GM21737 (cell line): ENCODE results near the gene MYCBPAP.

ENCODE experiments used
- ATAC-seq: cut with Tn5 transposase; IDR thresholded peaks from one replicate; pipeline ENCODE4 v1.9.1; 2021; ENCODE audit warnings: mild to moderate bottlenecking, moderate library complexity; ENCODE audit not compliant: unreplicated experiment

MYCBPAP gene

GRCh38 chr17:50487213-50488096, 20.8 kb upstream of the MYCBPAP start:
- ATAC-seq: no peak

DNA sequence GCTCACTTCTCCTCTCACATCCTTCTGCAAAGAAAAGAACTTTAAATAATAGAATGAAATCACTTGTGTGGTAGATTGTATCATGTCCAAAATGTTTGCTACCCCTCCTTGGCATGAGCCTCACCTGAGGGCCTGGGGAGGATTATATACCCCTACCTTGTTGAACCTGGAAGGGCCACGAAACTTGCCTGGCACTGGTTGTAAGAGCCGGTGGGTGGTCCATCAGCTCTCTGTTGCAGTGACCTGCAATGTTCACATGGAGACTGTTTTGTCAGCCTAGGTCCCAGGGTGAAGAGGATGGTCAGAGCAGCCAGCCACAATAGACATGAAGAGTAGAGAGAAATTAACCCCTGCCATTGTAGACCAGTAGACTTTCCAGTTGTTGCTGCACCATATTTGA, 19.4 kb upstream of the MYCBPAP start:
- ATAC-seq: no peak

DNA sequence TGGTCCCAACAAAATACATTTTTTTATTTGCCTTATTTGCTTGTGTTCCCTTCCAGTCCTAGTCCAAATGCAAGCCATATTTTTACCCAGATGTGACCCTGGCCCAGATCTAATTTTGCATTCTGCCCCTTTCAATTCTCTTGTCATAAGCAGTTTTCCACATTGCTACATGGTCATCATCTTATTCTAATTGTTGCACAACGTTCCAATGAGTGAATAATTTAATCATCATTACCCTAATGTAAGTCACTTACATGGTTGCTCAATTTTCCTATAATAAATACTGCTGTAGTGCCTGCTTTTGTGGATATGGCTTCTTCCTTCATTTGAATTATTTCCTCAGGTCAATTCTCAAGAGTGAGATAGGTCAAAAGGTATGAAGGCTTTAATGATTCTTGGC, 16.7 kb upstream of the MYCBPAP start:
- ATAC-seq: no peak

DNA sequence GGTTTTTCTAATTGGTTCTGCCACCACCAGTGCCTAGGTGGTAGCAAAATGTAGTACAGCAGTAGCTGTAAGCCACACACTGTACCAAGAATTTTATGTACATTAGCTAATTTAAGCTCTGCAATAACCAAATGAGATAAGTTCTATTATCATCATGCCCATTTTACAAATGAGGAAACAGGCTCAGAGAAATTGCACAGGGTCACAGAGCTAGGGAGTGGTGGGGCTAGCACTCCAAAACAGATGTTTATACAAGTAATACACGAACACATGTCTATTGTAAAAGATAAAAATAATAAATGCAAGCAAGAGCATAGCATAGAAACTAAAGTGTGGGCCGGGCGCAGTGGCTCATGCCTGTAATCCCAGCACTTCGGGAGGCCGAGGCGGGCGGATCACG, 16.0 kb upstream of the MYCBPAP start:
- ATAC-seq: no peak

GRCh38 chr17:50493744-50494143, 14.5 kb upstream of the MYCBPAP start:
- no peak for ATAC-seq

DNA sequence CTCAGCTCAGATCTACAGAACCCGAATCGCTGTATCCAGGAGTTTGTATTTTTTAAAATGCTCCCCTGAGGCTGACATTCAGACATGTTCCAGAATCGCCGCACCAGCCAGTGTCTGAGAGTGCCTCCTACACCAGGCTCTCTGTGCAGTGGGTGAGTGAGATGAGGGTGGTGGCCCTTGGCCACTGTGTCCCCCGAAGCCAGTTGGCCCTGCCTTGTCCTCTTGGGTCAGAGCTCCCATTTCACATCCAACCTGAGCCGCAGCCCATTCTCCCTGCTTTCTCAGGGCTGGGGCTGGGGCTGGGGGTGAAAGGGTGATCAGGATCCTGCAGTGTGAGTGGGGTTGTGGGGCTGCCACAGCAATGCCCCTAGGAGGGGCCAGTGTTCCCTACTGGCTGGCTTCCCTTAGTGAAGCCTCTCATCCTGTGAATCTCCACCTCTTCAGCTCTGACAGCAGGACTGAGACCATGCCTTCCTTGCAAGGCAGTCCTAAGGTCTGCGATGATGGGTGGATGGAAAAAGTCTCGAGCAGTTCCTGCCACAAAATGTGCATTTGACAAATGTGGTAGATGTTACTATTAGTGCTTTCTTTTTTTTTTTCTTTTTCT, 12.9 kb upstream of the MYCBPAP start:
- ATAC-seq: no peak

DNA sequence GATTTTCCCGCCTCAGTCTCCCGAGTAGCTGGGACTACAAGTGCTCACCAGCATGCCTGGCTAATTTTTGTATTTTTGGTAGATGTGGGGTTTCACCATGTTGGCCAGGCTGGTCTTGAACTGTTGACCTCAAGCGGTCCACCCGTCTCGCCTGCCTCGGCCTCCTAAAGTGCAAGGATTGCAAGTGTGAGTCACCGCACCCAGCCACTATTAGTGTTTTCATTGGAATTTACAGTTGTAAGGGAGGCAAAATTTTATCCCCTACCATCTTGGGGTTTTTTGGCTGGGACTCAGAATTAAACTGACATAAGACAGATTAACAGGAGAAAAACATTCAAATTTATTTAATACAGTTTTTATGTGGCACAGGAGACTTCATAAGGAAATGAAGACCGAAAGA, 12.3 kb upstream of the MYCBPAP start:
- ATAC-seq: no peak

DNA sequence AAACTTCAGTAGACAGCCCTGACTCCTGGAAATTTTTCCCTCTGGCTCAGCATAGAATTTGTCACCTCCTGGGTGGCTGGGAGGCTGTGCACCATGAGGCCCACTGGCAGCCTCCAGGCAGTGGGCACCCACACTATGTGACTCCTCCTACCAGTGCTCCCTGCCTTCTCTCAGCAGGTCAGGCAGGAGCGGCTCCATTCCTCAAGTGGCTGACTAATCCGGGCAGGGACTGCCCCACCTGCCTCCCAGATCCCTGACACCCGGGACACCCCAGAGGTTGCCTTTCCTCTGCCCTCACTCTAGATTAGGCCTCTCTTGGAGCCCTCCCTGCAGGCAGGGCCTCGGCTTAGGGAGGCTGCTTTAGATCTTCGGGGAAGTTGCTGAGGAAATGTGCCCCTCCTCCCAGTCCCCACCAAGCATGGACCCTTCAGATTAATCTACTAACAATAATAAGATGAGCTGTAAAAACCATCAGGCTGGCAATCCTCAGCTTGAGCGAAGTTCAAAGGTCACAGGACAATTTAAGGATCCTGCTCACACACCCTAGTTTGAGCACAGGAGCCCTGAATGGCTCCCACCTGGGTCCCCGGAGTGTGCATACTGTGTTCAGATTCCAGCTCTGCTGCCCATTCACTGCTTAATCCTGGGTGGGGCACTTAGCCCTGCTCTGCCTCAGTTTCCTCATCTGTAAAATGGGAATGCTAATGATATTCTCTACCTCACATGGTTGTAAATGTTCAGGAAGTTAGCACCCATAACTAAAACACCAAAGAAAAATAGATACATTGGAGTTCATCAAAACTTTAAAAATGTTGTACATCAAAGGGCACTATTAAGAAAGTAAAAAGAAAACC, 10.0 kb upstream of the MYCBPAP start:
- no peak for ATAC-seq

GRCh38 chr17:50499270-50499669, 9.0 kb upstream of the MYCBPAP start:
- ATAC-seq: no peak

- ATAC-seq: no peak
These were observed 8.5 kb upstream of the MYCBPAP start for GRCh38 chr17:50499721-50500120.

- ATAC-seq: no peak
These were observed 7.2 kb upstream of the MYCBPAP start for GRCh38 chr17:50501054-50501453.

GRCh38 chr17:50502301-50502990, 5.8 kb upstream of the MYCBPAP start:
- ATAC-seq: no peak

- ATAC-seq: no peak
These were observed 2.6 kb upstream of the MYCBPAP start for GRCh38 chr17:50505591-50506130.

- no peak for ATAC-seq
These were observed 1.9 kb upstream of the MYCBPAP start for GRCh38 chr17:50506298-50506697.

GRCh38 chr17:50508573-50509460, 578 bp downstream of the MYCBPAP start:
- no peak for ATAC-seq

GRCh38 chr17:50511058-50511457, 2.8 kb downstream of the MYCBPAP start:
- ATAC-seq: peak; percentile 90

GRCh38 chr17:50513495-50513894, 5.3 kb downstream of the MYCBPAP start:
- ATAC-seq: no peak

GRCh38 chr17:50514388-50514787, 6.1 kb downstream of the MYCBPAP start:
- ATAC-seq: no peak

DNA sequence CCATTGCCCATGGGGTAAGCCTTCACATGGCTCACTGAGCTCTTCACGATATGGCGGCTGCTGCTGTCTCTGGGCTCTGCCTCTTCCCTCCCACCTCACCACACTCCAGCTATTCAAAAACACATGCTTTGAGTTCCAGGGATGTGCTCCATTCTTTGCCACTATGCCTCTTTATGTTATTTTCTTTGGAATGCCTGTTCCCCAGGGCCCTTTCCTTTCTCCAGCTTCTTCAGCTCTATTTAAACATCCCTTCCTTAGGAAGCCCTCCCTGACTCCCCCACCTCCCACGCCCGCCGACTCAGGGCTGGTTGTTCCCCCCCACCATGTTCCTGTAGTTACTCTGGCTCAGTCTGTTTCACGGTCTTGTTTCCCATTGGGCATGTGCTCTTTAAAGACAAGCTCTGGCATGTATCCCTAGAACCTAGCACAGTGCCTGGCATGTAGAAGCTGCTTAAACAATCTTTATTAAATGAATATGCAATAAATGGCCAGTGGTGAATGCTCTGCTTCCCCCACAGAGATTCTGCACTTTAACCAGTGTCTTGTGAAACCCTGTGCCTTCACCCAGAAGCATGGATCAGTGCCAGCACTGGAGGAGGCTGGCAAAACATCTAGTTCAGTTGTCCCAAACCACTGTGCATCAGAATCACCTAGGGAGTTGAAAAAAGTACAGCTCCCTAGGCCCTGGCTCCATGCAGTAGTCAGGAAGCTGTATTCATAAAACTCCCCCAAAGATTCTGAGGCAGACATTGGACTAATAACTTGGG, 6.9 kb downstream of the MYCBPAP start:
- ATAC-seq: no peak
